ENCODE results near the gene ACTG2.

DNA sequence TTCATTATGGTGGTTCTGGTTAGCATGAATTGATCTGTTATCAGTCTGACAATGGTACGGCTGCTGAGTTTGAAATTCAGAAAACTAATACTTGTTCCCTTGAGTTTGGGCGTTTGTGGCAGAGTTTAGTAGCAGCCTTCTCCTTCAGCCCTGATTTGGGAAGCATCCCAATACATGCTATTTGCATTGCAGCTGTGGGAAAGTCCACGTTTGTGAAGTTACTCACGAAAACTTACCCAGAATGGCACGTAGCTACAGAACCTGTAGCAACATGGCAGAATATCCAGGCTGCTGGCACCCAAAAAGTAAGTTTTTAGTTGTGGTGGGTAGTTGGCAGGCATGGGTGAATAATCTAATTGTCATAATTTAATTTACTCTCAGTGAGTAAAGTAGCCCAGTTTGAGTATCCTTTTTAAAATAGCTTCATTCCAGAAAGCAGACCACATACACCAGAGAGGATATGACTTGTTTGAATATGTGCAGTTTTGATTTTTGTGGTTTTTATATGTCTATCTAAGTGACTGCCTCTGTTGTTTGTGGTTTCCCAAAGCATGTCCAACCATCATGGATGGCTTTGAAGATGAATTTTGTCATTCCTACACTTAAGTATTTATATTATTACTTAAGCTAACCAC is 46.0 kb downstream of the ACTG2 start:
- no peak for TF ChIP-seq EP300 (IDR thresholded peaks at IDR 0.05; ENCODE audit: low read depth)
- TF ChIP-seq, protein P1, sequence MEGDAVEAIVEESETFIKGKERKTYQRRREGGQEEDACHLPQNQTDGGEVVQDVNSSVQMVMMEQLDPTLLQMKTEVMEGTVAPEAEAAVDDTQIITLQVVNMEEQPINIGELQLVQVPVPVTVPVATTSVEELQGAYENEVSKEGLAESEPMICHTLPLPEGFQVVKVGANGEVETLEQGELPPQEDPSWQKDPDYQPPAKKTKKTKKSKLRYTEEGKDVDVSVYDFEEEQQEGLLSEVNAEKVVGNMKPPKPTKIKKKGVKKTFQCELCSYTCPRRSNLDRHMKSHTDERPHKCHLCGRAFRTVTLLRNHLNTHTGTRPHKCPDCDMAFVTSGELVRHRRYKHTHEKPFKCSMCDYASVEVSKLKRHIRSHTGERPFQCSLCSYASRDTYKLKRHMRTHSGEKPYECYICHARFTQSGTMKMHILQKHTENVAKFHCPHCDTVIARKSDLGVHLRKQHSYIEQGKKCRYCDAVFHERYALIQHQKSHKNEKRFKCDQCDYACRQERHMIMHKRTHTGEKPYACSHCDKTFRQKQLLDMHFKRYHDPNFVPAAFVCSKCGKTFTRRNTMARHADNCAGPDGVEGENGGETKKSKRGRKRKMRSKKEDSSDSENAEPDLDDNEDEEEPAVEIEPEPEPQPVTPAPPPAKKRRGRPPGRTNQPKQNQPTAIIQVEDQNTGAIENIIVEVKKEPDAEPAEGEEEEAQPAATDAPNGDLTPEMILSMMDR (IDR thresholded peaks at IDR 0.05): no peak
- no peak for TF ChIP-seq POLR2AphosphoS5 (IDR thresholded peaks at IDR 0.05)

All from transverse colon (tissue), 4 donors.